GM12892 (cell line): ENCODE results near the gene IFFO2.

Experiments
- POLR2A ChIP-seq: IDR thresholded peaks from 2 replicates; pipeline ENCODE4 v1.6.1; 2011; ENCODE audit warnings: low read depth, low read length, control low read depth
- POLR2AphosphoS5 ChIP-seq: IDR thresholded peaks from 2 replicates; pipeline ENCODE4 v1.6.1; 2011; ENCODE audit warnings: low read depth, low read length, control low read depth
- TAF1 ChIP-seq: IDR thresholded peaks from 2 replicates; pipeline ENCODE4 v1.6.1; 2011; ENCODE audit warnings: low read depth, mild to moderate bottlenecking, control low read depth, low read length, borderline replicate concordance

GRCh38 chr1:18948048-18948912, 8.2 kb downstream of the IFFO2 start:
- TF ChIP-seq POLR2AphosphoS5 = no peak
- no peak for TF ChIP-seq POLR2A
- no peak for TF ChIP-seq TAF1
